ELR (cell line): ENCODE measurements around the gene TALDO1.
A peak's percentile ranks its signal among the peaks of the same experiment; 100 is the strongest.

Experiments
- DNase-seq: peaks from one replicate; pipeline ENCODE4 v3.0.0-alpha.2; 2015; ENCODE audit warnings: low read depth

The TALDO1 gene

DNA sequence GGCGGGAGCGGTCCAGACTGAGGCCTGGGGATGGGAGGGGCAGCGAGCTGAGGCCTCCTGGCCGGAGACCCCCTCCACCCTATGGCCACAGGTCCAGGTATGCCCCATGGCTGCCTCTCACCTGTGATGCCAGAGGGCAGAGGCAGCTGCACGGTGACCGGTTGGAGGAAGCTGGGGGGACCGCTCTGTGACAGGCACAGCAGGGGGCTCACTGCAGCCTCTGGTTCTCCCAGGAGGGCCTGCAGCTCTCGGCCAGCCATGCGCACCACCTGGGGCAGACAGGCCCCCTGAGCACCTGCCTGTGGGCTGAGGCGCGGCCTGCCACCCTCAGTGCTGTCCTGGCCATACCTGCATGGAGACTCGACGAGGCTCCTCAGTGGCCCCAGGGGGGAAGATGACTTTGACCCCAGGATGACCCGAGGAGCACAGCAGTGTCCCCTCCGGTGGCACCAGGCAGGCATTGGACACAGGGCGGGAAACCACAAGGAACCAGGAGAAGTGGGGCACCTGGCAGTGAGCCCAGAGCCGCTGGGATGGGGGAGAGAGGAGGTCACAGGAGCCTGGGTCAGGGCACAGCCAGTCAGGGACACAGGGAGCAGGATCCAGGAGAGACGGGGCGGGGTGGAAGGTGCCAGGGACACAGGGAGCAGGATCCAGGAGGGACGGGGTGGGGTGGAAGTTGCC lies 54.0 kb downstream of the TALDO1 start:
- no peak for DNase-seq

- no peak for DNase-seq
Observed at GRCh38 chr11:802018-802617, 54.9 kb downstream of the TALDO1 start.

DNA sequence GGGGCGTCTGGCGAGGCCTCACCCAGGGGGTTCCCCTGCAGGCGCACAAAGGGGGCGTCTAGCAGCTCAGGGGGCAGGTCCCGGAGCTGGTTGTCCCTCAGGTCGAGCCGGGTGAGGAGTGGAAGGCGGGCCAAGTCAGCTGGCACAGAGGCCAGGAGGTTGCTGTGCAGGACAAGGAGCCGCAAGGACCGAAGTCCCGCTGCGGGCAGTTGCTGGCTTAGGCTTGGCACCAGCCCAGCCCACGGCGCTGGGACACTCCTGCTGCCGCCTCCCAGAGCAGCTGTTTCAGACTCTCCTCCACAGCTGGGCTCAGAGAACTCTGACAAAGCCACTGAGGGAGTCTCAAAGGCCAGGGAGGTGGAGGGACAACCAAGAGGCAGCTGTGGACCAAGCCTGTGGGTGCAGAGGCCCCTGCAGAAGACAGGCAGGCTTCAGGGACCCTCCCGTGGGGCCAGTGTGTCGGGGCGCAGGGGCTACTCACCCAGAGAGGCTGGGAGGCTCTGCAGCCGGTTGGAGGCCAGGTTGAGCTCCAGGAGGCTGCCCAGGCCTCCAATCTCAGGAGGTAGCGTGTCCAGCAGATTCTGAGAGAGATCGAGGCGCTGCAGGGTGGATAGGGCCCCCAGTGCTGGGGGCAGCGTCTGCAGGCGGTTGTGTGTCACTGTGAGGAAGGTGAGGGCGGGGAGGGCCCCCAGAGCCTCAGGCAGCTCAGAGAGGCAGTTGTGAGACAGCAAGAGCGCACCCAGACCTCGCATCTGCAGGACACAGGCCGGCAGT lies 55.6 kb downstream of the TALDO1 start:
- no peak for DNase-seq

DNA sequence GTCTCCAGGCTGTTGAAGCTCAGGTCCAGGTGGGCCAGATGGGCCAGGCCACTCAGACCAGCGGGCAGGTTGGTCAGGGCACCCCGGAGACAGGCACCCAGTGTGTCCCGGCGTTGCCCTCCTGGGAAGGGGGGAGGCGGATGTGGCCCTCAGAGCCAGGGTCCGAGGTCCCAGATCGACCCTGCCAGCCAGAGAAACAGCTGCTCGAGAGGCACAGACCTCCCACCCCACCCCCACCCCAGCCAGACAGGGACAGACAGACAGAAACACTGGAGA lies 56.1 kb downstream of the TALDO1 start:
- no peak for DNase-seq

DNA sequence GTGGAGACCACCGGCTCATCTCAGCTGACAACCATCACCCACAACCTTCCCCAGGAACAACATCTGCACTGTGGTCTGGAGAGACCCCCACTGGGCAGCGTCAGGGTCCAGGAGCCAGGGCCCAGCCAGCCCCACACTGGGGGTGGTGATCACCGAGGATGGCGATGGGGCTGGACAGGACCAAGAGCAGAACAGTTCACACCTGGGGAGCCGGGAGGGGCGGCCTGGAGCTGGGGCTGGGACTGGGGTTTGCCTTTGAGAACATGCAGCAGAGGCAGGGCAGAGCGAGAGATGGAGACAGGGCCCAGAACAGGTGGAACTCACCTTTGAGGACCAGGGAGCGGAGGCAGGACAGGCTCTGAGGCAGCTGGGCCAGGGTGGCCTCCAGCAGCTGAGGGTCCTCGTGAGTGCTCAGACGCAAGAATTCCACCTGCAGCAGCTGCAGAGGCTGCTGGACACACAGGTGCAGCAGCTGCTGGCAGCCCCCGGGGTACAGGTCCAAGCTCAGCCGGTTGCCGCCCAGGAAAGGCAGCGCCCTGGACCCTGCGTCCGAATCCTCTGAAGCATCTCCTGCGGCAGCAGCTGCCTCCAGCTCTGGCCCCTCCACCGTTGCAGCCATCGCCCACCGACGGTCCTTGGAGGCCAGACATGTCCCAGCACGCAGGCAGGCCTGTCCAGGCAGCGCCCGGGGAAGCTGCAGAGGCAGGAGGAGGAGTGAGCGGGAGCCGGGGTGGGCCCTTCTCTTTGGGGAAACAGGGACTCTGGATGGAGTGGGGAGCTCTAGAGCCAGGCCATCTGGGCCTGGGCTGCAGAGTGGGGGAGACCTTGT lies 56.7 kb downstream of the TALDO1 start:
- DNase-seq: no peak

- DNase-seq: no peak
Observed at GRCh38 chr11:804599-804964, 57.3 kb downstream of the TALDO1 start.

GRCh38 chr11:808427-809286 lies 61.4 kb downstream of the TALDO1 start:
- DNase-seq: no peak

GRCh38 chr11:809287-810039 lies 62.2 kb downstream of the TALDO1 start, which contains the start of gene RPLP2:
RPLP2 (plus strand) TSS chr11:809967; CDS start chr11:810235, 268 bp downstream.
- peak; percentile 97 for DNase-seq

- no peak for DNase-seq
Observed at GRCh38 chr11:810040-810567, 62.8 kb downstream of the TALDO1 start.

- DNase-seq: peak; percentile 33
Observed at GRCh38 chr11:811446-812245, 64.4 kb downstream of the TALDO1 start.

GRCh38 chr11:812390-812789 lies 65.1 kb downstream of the TALDO1 start:
- DNase-seq: no peak

GRCh38 chr11:813072-813455 lies 65.8 kb downstream of the TALDO1 start:
- DNase-seq: no peak

GRCh38 chr11:813456-814096 lies 66.3 kb downstream of the TALDO1 start:
- DNase-seq: no peak
